Measurements from ENCODE around the gene CTNNA1. TPM values are rescaled to one million over a fixed set of nuclear protein-coding genes. Genes with fewer than 3 reads are reported as not detected.

CTNNA1 gene
- polyA plus RNA-seq, 1 donor (not counting 4 experiments of a cell fraction or from before 2014, with no cell fraction given), result 119 TPM

DNA sequence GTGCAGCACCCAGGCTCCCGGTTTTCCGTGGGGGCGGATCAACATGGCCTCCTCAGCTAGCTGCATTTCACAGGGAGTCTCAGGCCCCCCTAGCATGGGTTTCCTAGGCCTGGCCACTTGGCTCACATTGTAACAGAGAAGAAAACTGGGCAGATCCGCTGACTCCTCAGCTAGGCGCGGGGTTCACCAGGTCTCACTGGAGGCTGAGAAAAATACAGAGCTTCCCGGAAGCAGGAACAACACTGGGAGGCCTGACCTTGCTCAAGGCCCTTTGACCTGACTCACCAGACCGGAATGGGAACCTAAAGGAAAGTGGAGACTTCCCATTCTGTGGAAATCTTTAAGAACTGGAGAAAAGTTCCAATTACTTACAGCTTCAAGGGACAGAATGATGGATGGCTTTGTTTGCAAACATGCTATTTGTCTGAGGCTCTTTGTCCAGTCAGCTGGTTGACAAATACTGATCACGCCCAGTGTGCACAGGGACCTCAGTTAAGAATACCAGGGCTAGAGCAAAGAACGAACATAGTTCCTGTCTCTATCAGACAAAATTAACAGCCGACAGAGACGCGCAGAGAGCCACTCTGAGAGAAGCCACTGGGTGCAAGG lies 210.6 kb downstream of the CTNNA1 start:
- H4K20me1 ChIP-seq (ENCODE audit: control insufficient read depth, extremely low read depth, insufficient read depth, low read length), result no peaks in the 10 kb centered on the region
- H3K9me3 ChIP-seq (ENCODE audit: control insufficient read depth, low read depth, low read length), result no peaks in the 10 kb centered on the region
- no peak overlapping the region for H3K4me3 ChIP-seq (ENCODE audit: control insufficient read depth in 2 of 3, extremely low read depth in 1 of 3, insufficient read depth in 2 of 3, low read depth in 1 of 3, low read length in 3 of 3)
- H3K9me1 ChIP-seq (ENCODE audit: control insufficient read depth, extremely low read depth, insufficient read depth, low read length), result no peaks in the 10 kb centered on the region
- H2AFZ ChIP-seq (ENCODE audit: control insufficient read depth, low read length), result no peak overlapping the region
- dilution Hi-C loops (cut with MboI; ENCODE audit: extremely low pct_ligation_motif_present, low sequenced_read_pairs), result no loop called here
- H3K4me1 ChIP-seq (ENCODE audit: control insufficient read depth, extremely low read depth, insufficient read depth, low read length), result no peaks in the 10 kb centered on the region
- H3K9ac ChIP-seq (ENCODE audit: control insufficient read depth, extremely low read depth, insufficient read depth, low read length), result no peak overlapping the region
- DNase-seq (ENCODE audit: low read depth, low spot score) (no peak), FAIRE-seq (no peak)
- H3K4me2 ChIP-seq (ENCODE audit: control insufficient read depth, extremely low read depth, insufficient read depth, low read depth, low read length), result no peak overlapping the region
- peaks cover 0 to 1% of the 10 kb centered on the region in 2 experiments for H3K36me3 ChIP-seq (ENCODE audit: control insufficient read depth in 2 of 2, extremely low read depth in 1 of 2, insufficient read depth in 2 of 2, low read length in 2 of 2)
- TF ChIP-seq CTCF (optimal IDR thresholded peaks at IDR 0.05 in 1 of 3, IDR thresholded peaks at IDR 0.05 in 1 of 3, conservative IDR thresholded peaks at IDR 0.05 in 1 of 3; ENCODE audit: extremely low read depth in 1 of 3, insufficient read depth in 2 of 3, low read length in 3 of 3), result no peak
- TF ChIP-seq EZH2 (IDR thresholded peaks at IDR 0.05; ENCODE audit: low read length), result no peak
- no peaks in the 10 kb centered on the region for H3K79me2 ChIP-seq (ENCODE audit: control insufficient read depth, insufficient read depth, low read length)
- no peak overlapping the region for H3K27ac ChIP-seq (ENCODE audit: control insufficient read depth, insufficient read depth, low read length)
- H3K27me3 ChIP-seq (ENCODE audit: control insufficient read depth, extremely low read depth, insufficient read depth, low read length), result no peaks in the 10 kb centered on the region

DNA sequence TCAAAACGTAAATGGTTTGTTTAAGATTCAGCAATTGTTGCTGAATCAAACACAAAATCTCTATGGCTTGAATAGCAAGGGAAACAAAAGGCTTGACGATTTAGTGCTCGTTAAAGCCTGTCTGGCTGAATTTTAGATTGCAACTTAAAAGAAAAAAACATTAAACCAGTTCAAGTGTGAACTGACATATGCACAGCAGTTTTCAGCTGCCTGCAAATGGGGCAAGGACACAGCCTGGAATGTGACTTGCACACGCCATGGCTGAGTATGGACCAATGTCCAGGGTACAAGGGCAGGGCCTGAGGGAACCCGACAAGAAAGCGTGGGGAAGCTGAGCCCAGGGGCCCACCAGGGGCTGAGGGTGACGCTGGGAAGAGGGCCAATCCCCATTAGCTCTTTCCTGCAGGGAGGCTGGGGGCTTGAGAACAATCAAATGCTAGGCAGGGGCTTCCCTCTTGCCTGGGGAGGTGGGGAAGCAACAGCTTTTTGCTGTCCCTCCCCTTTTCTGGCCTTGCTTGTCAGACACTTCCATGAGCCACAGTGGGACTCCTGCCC lies 211.5 kb downstream of the CTNNA1 start:
- Histone ChIP-seq H3K4me2 (ENCODE audit: control insufficient read depth, extremely low read depth, insufficient read depth, low read depth, low read length) (no peak overlapping the region), H3K27me3 (ENCODE audit: control insufficient read depth, extremely low read depth, insufficient read depth, low read length) (no peaks in the 10 kb centered on the region), H3K4me1 (ENCODE audit: control insufficient read depth, extremely low read depth, insufficient read depth, low read length) (no peaks in the 10 kb centered on the region), H4K20me1 (ENCODE audit: control insufficient read depth, extremely low read depth, insufficient read depth, low read length) (no peaks in the 10 kb centered on the region), H3K27ac (ENCODE audit: control insufficient read depth, insufficient read depth, low read length) (no peak overlapping the region), H3K36me3 (ENCODE audit: control insufficient read depth in 2 of 2, extremely low read depth in 1 of 2, insufficient read depth in 2 of 2, low read length in 2 of 2) (peaks cover 0 to 1% of the 10 kb centered on the region in 2 experiments), H3K9me3 (ENCODE audit: control insufficient read depth, low read depth, low read length) (no peaks in the 10 kb centered on the region), H3K4me3 (ENCODE audit: control insufficient read depth in 2 of 3, extremely low read depth in 1 of 3, insufficient read depth in 2 of 3, low read depth in 1 of 3, low read length in 3 of 3) (no peak overlapping the region), H2AFZ (ENCODE audit: control insufficient read depth, low read length) (no peak overlapping the region), H3K9ac (ENCODE audit: control insufficient read depth, extremely low read depth, insufficient read depth, low read length) (no peak overlapping the region), H3K9me1 (ENCODE audit: control insufficient read depth, extremely low read depth, insufficient read depth, low read length) (no peaks in the 10 kb centered on the region), H3K79me2 (ENCODE audit: control insufficient read depth, insufficient read depth, low read length) (no peaks in the 10 kb centered on the region)
- FAIRE-seq (no peak), DNase-seq (ENCODE audit: low read depth, low spot score) (no peak)
- dilution Hi-C loops (cut with MboI; ENCODE audit: extremely low pct_ligation_motif_present, low sequenced_read_pairs), result no loop called here
- TF ChIP-seq EZH2 (IDR thresholded peaks at IDR 0.05; ENCODE audit: low read length) (no peak), CTCF (optimal IDR thresholded peaks at IDR 0.05 in 1 of 3, IDR thresholded peaks at IDR 0.05 in 1 of 3, conservative IDR thresholded peaks at IDR 0.05 in 1 of 3; ENCODE audit: extremely low read depth in 1 of 3, insufficient read depth in 2 of 3, low read length in 3 of 3) (no peak)

All from keratinocyte (primary cell).